Measurements from ENCODE around the gene ZNF430. TPM values are rescaled to one million over a fixed set of nuclear protein-coding genes. Genes with fewer than 3 reads are reported as not detected.

ZNF430 gene
- total and polyA plus RNA-seq, 9 of the 15 experiments (the other 6 are each of a cell fraction or from before 2014, with no cell fraction given): 4.7 to 15.4 (median 9.4) TPM

GRCh38 chr19:21082011-21082975 is 61.8 kb downstream of the ZNF430 start, which contains the start of gene ZNF714 (continued):
- TF ChIP-seq NCOR1 (IDR thresholded peaks at IDR 0.05) (no peak), HSF4 (CRISPR knock-in tag; IDR thresholded peaks at IDR 0.05; ENCODE audit: borderline replicate concordance) (no peak), ATF1 (CRISPR knock-in tag; IDR thresholded peaks at IDR 0.05) (no peak), ATF1 (tag; IDR thresholded peaks at IDR 0.05) (peak; percentile 63), POLR2B (IDR thresholded peaks at IDR 0.05; ENCODE audit: low read depth, partially characterized antibody) (peak; percentile 83), USF1 (CRISPR knock-in tag; IDR thresholded peaks at IDR 0.05) (no peak), RFX1 (IDR thresholded peaks at IDR 0.05) (no peak), RHOXF2B (CRISPR knock-in tag; conservative IDR thresholded peaks at IDR 0.05) (no peak), CHD1 (IDR thresholded peaks at IDR 0.05; ENCODE audit: low read length) (peak; percentile 65), ELF4 (CRISPR knock-in tag; IDR thresholded peaks at IDR 0.05) (no peak), ZNF212 (CRISPR knock-in tag; IDR thresholded peaks at IDR 0.05) (no peak), MCM2 (IDR thresholded peaks at IDR 0.05; ENCODE audit: low read depth) (no peak), ZNF3 (CRISPR knock-in tag; IDR thresholded peaks at IDR 0.05) (no peak), ZNF274 (IDR thresholded peaks at IDR 0.05; ENCODE audit: borderline replicate concordance, low read depth, low read length) (no peak), CBX1 (IDR thresholded peaks at IDR 0.05; ENCODE audit: low read depth) (no peak), RAD51 (IDR thresholded peaks at IDR 0.05; ENCODE audit: borderline replicate concordance, low read depth) (no peak), FOXM1 (IDR thresholded peaks at IDR 0.05; ENCODE audit: low read depth) (peak; percentile 46; the same call in 1 of the 2 replicates), FOXM1 (CRISPR knock-in tag; IDR thresholded peaks at IDR 0.05; ENCODE audit: low read depth) (no peak), TAF1 (IDR thresholded peaks at IDR 0.05; ENCODE audit: control insufficient read depth, extremely low read depth, insufficient read depth, low read length, severe bottlenecking) (peak; percentile 69)
- TF ChIP-seq, protein P1, sequence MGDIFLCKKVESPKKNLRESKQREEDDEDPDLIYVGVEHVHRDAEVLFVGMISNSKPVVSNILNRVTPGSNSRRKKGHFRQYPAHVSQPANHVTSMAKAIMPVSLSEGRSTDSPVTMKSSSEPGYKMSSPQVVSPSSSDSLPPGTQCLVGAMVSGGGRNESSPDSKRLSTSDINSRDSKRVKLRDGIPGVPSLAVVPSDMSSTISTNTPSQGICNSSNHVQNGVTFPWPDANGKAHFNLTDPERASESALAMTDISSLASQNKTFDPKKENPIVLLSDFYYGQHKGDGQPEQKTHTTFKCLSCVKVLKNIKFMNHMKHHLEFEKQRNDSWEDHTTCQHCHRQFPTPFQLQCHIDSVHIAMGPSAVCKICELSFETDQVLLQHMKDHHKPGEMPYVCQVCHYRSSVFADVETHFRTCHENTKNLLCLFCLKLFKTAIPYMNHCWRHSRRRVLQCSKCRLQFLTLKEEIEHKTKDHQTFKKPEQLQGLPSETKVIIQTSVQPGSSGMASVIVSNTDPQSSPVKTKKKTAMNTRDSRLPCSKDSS (IDR thresholded peaks at IDR 0.05; ENCODE audit: low read depth, partially characterized antibody): no peak
- TF ChIP-seq, protein P2, sequence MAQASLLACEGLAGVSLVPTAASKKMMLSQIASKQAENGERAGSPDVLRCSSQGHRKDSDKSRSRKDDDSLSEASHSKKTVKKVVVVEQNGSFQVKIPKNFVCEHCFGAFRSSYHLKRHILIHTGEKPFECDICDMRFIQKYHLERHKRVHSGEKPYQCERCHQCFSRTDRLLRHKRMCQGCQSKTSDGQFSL (CRISPR knock-in tag; IDR thresholded peaks at IDR 0.05): no peak
- TF ChIP-seq, protein P2 (tag; IDR thresholded peaks at IDR 0.05): no peak
- TF ChIP-seq, protein P3, sequence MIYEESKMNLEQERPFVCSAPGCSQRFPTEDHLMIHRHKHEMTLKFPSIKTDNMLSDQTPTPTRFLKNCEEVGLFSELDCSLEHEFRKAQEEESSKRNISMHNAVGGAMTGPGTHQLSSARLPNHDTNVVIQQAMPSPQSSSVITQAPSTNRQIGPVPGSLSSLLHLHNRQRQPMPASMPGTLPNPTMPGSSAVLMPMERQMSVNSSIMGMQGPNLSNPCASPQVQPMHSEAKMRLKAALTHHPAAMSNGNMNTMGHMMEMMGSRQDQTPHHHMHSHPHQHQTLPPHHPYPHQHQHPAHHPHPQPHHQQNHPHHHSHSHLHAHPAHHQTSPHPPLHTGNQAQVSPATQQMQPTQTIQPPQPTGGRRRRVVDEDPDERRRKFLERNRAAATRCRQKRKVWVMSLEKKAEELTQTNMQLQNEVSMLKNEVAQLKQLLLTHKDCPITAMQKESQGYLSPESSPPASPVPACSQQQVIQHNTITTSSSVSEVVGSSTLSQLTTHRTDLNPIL (CRISPR knock-in tag; IDR thresholded peaks at IDR 0.05): no peak
- TF ChIP-seq, protein P4, sequence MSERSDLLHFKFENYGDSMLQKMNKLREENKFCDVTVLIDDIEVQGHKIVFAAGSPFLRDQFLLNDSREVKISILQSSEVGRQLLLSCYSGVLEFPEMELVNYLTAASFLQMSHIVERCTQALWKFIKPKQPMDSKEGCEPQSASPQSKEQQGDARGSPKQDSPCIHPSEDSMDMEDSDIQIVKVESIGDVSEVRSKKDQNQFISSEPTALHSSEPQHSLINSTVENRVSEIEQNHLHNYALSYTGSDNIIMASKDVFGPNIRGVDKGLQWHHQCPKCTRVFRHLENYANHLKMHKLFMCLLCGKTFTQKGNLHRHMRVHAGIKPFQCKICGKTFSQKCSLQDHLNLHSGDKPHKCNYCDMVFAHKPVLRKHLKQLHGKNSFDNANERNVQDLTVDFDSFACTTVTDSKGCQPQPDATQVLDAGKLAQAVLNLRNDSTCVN (CRISPR knock-in tag; IDR thresholded peaks at IDR 0.05): no peak

Data from K562 (cell line).